HepG2 (cell line): ENCODE measurements around the gene SOS2. TPM values are rescaled to one million over a fixed set of nuclear protein-coding genes. Genes with fewer than 3 reads are reported as not detected.

Experiments used
- ATAC-seq: fragments of 200-7000 bp; cut with Tn5 transposase; 3 replicates; pipeline ENCODE4 v1.9.1; 2020; ENCODE audit warnings: mild to moderate bottlenecking, moderate library complexity
- BruUV-seq: library from RNA; stranded (reverse); fragments of 400-500 nt; replicated peaks from 2 replicates; lab custom pipeline; 2021; lab: Mats Ljungman, UMichigan
- CTCF ChIA-PET: fragments of 300-600 bp; formaldehyde crosslinking; extraction: SDS; loops from one replicate; lab custom pipeline; 2021; ENCODE audit warnings: low total read pairs, inconsistent platforms, low intra/inter-chr PET ratio; lab: Yijun Ruan, JAX
- POLR2A ChIA-PET: fragments of 350-600 bp; sonication (Branson Sonifier 250); formaldehyde crosslinking; loops from one replicate; lab custom pipeline; 2020; ENCODE audit warnings: antibody characterized with exemption, inconsistent platforms; lab: Yijun Ruan, JAX
- DNase-seq: peaks from one replicate; pipeline ENCODE4 v3.0.0-alpha.2; 2015; ENCODE audit warnings: low spot score
- FAIRE-seq: peaks from 3 replicates; lab custom pipeline; 2011; peaks lifted over from hg19 to GRCh38; lab: Jason Lieb, UNC
- H2AFZ ChIP-seq: one replicate; pipeline ENCODE4 v1.6.1; 2011; ENCODE audit warnings: low read length, inconsistent platforms
- H3K27ac ChIP-seq: fragments of 300-600 bp; 3 replicates; pipeline ENCODE4 v1.8.0; 2011; ENCODE audit warnings: mixed run types, mild to moderate bottlenecking, mixed read lengths, low read length, inconsistent platforms; ENCODE audit not compliant: insufficient read depth; ENCODE audit errors: extremely low read length
- H3K27me3 ChIP-seq, 2 experiments: fragments of 200-600 bp in 1 of 2; 2 replicates in 1 of 2; 3 replicates in 1 of 2; pipeline versions ENCODE4 v1.6.0 to v1.8.0; 2011; ENCODE audit warnings: low read length in 2 of 2, mild to moderate bottlenecking in 2 of 2, moderate library complexity in 2 of 2, inconsistent platforms in 1 of 2; ENCODE audit not compliant: insufficient read depth in 2 of 2, control insufficient read depth in 1 of 2
- H3K36me3 ChIP-seq, 2 experiments: fragments of 200-600 bp in 1 of 2; replicated peaks in 1 of 2; 2 replicates in 1 of 2; 3 replicates in 1 of 2; pipeline versions ENCODE4 v1.5.1 to v1.8.0; 2011; ENCODE audit warnings: low read length in 2 of 2, inconsistent platforms in 1 of 2; ENCODE audit not compliant: insufficient read depth in 2 of 2, control insufficient read depth in 1 of 2
- H3K4me1 ChIP-seq: 2 replicates; pipeline ENCODE4 v1.5.1; 2012; ENCODE audit warnings: low read length, inconsistent platforms; ENCODE audit not compliant: insufficient read depth
- H3K4me2 ChIP-seq: 2 replicates; pipeline ENCODE4 v1.6.0; 2011; ENCODE audit warnings: low read depth, low read length, inconsistent platforms
- H3K4me3 ChIP-seq, 3 experiments: fragments of 200-600 bp in 1 of 3; sonication (generic), shearing (Covaris generic) in 1 of 3; replicated peaks in 1 of 3; 2 replicates each; pipeline ENCODE4 v1.5.1; 2011 to 2016; ENCODE audit warnings: low read length in 3 of 3, inconsistent platforms in 2 of 3, low read depth in 2 of 3, mild to moderate bottlenecking in 2 of 3, control low read depth in 1 of 3, mixed read lengths in 1 of 3; ENCODE audit not compliant: insufficient read depth in 1 of 3
- H3K79me2 ChIP-seq: one replicate; pipeline ENCODE4 v1.6.1; 2011; ENCODE audit warnings: low read length, inconsistent platforms; ENCODE audit not compliant: insufficient read depth
- H3K9ac ChIP-seq: 2 replicates; pipeline ENCODE4 v1.6.0; 2011; ENCODE audit warnings: mild to moderate bottlenecking, low read depth, low read length, inconsistent platforms; ENCODE audit not compliant: insufficient read depth
- H3K9me3 ChIP-seq: 2 replicates; pipeline ENCODE4 v1.5.1; 2012; ENCODE audit warnings: mild to moderate bottlenecking, low read length
- H4K20me1 ChIP-seq: 2 replicates; pipeline ENCODE4 v1.6.0; 2011; ENCODE audit warnings: inconsistent platforms, mild to moderate bottlenecking, low read length, moderate library complexity; ENCODE audit not compliant: insufficient read depth
- GABPA ChIP-seq, 2 experiments: IDR thresholded peaks; 2 replicates each; pipeline ENCODE4 v1.6.1; 2011 to 2016; ENCODE audit warnings: low read depth in 2 of 2, low read length in 1 of 2, missing biosample characterization in 1 of 2, missing genetic modification characterization in 1 of 2
- NCOA2 ChIP-seq: sonication (generic); formaldehyde crosslinking; IDR thresholded peaks from 2 replicates; pipeline ENCODE4 v1.8.0; 2022; ENCODE audit warnings: inconsistent platforms
- NR2C2 ChIP-seq: sonication (generic); formaldehyde crosslinking; IDR thresholded peaks from 2 replicates; pipeline ENCODE4 v1.4.0; 2020; ENCODE audit warnings: missing genetic modification reagents, mild to moderate bottlenecking, moderate library complexity, borderline replicate concordance
- ONECUT2 ChIP-seq: sonication (generic); formaldehyde crosslinking; IDR thresholded peaks from 2 replicates; pipeline ENCODE4 v1.4.0; 2020; ENCODE audit warnings: missing genetic modification reagents
- REL ChIP-seq: sonication (generic); formaldehyde crosslinking; conservative IDR thresholded peaks from 2 replicates; pipeline ENCODE4 v1.8.0; 2022; ENCODE audit warnings: mild to moderate bottlenecking, missing genetic modification reagents, moderate library complexity
- SALL2 ChIP-seq: sonication (generic); formaldehyde crosslinking; IDR thresholded peaks from 2 replicates; pipeline ENCODE4 v1.8.1; 2023; ENCODE audit warnings: mild to moderate bottlenecking, missing genetic modification reagents, inconsistent platforms
- SMC3 ChIP-seq: IDR thresholded peaks from 2 replicates; pipeline ENCODE4 v1.6.1; 2011; ENCODE audit warnings: low read length, improper control_type of control experiment
- SRSF4 ChIP-seq: fragments of 200-400 bp; formaldehyde crosslinking; IDR thresholded peaks from one replicate; pipeline ENCODE4 v1.6.1; 2018; ENCODE audit warnings: mild to moderate bottlenecking, low read depth, low read length, moderate library complexity; ENCODE audit not compliant: poor library complexity, severe bottlenecking
- STAG1 ChIP-seq: sonication (generic); formaldehyde crosslinking; IDR thresholded peaks from 2 replicates; pipeline ENCODE4 v1.4.0; 2020; ENCODE audit warnings: missing genetic modification reagents
- TBX3 ChIP-seq: fragments of 450-650 bp; IDR thresholded peaks from 2 replicates; pipeline ENCODE4 v1.6.1; 2017; ENCODE audit warnings: antibody characterized with exemption, mild to moderate bottlenecking, inconsistent platforms, borderline replicate concordance
- ZNF576 ChIP-seq: sonication (generic); formaldehyde crosslinking; IDR thresholded peaks from 2 replicates; pipeline ENCODE4 v1.4.0; 2020; ENCODE audit warnings: mild to moderate bottlenecking, missing genetic modification reagents
- ZNF678 ChIP-seq: sonication (generic); formaldehyde crosslinking; IDR thresholded peaks from 2 replicates; pipeline ENCODE4 v1.4.0; 2020; ENCODE audit warnings: mild to moderate bottlenecking, missing genetic modification reagents
- WGBS: methylation state at CpG from one replicate; pipeline ENCODE4 v1.1.6; 2017; ENCODE audit warnings: low lambda C conversion rate; 5-methylcytosine and 5-hydroxymethylcytosine counted together
- in situ Hi-C: cut with HindIII; loops from 2 replicates; pipeline ENCODE4 v1.10.0; 2017; ENCODE audit warnings: low pct_unique_long_range_greater_than_20kb; ENCODE audit not compliant: extremely low pct_ligation_motif_present
- intact Hi-C: fragments of 100-400 bp; cut with micrococcal nuclease; formaldehyde crosslinking; loops from one replicate; pipeline ENCODE4 v1.10.0; 2022; ENCODE audit not compliant: unreplicated experiment
- polyA plus RNA-seq, 8 experiments: library from polyadenylated mRNA; depleted of rRNA in 3 of 8; stranded (reverse) in 7 of 8; unstranded in 1 of 8; fragments of >200 nt; fragmentation: Illumina TruSeq in 4 of 8; extraction: Trizol in 4 of 8; gene quantifications; 2 replicates each; pipeline versions ENCODE4 v1.2.1 to v1.2.3, GENCODE V29; 2011 to 2016; ENCODE audit warnings: low read depth in 4 of 8, missing spikeins in 1 of 8, mixed read lengths in 1 of 8; ENCODE audit not compliant: insufficient read depth in 1 of 8
- total RNA-seq, 5 experiments: library from RNA; depleted of rRNA; stranded (reverse); fragments of >200 nt; fragmentation: Illumina TruSeq; extraction: Trizol; gene quantifications; 2 replicates each; pipeline ENCODE4 v1.2.3, GENCODE V29; 2016; ENCODE audit warnings: low read depth in 1 of 5

Gene SOS2
- total and polyA plus RNA-seq, 2 of the 13 experiments (the other 11 are each of a cell fraction or from before 2014, with no cell fraction given), result 9.3 to 12.1 TPM

DNA sequence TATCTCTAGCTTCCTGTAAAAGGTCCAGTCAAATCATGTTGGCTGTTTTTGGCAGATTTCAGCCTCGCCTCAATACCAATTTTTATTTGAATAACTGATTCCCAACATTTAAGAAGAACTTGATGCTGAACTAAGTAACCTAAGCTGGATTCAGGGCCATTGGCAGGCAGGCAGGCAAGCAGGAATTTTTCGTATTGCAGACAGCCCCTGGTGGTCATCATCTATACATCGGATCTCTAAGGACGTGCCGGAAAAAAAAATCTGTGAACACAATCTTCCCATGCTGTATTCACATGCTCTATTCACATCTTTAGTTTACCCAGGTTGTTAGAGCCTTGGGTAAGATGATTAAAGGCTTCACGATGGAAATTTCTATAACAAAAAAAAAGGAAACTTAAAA, 122.0 kb downstream of the SOS2 start:
- intact Hi-C loops, result loop anchor here (5.0 to 10.0 kb wide), 3 partner anchors 47 to 107 kb away; no protein-coding TSS in a partner anchor
- H3K4me2 ChIP-seq, result no peak overlapping the region
- H3K9ac ChIP-seq, result no peak overlapping the region
- in situ Hi-C loops, result loop anchor here (5.0 kb wide), 1 partner anchor 107 kb away; no protein-coding TSS in a partner anchor
- H2AFZ ChIP-seq, result no peak overlapping the region
- no peak for FAIRE-seq
- no peaks in the 10 kb centered on the region for H3K27me3 ChIP-seq
- CTCF ChIA-PET, result interaction anchor here (1.1 kb wide), 1 partner anchor 229 kb away, joined by 4 read pairs; no protein-coding TSS in a partner anchor
- no peaks in the 10 kb centered on the region for H3K9me3 ChIP-seq
- H3K36me3 ChIP-seq, result peaks cover 5 to 48% of the 10 kb centered on the region in 2 experiments; a peak in 4 of 5 replicates
- H3K27ac ChIP-seq, result no peak overlapping the region
- peak; percentile 65 for ATAC-seq
- 86% methylated on average over 6 of the region's 6 CpGs for WGBS
- peaks cover 1% of the 10 kb centered on the region for H3K4me1 ChIP-seq
- H4K20me1 ChIP-seq, result no peaks in the 10 kb centered on the region
- DNase-seq, result peak; percentile 23
- no peak for TF ChIP-seq GABPA (IDR thresholded peaks at IDR 0.05; ENCODE audit: low read depth, low read length)
- TF ChIP-seq GABPA (CRISPR knock-in tag; IDR thresholded peaks at IDR 0.05; ENCODE audit: low read depth), result no peak
- TF ChIP-seq STAG1 (CRISPR knock-in tag), result peak; percentile 55
- TF ChIP-seq NCOA2 (CRISPR knock-in tag), result no peak
- TF ChIP-seq SMC3, result peak; percentile 36; the same call in 1 of the 2 replicates
- TF ChIP-seq SALL2 (CRISPR knock-in tag), result no peak
- no peak for TF ChIP-seq TBX3
- TF ChIP-seq ZNF576 (CRISPR knock-in tag), result no peak
- no peak for TF ChIP-seq ONECUT2 (CRISPR knock-in tag)
- TF ChIP-seq REL, result no peak
- no peak for TF ChIP-seq NR2C2
- no peak for TF ChIP-seq SRSF4
- TF ChIP-seq ZNF678 (CRISPR knock-in tag), result no peak
- H3K4me3 ChIP-seq, result no peak overlapping the region
- no TSS peak for BruUV-seq
- POLR2A ChIA-PET, result no interaction called here
- H3K79me2 ChIP-seq, result peaks cover under 1% of the 10 kb centered on the region
